Ovary (tissue), 9 donors: ENCODE data around the gene NEDD4L. TPM values are rescaled to one million over a fixed set of nuclear protein-coding genes. Genes with fewer than 3 reads are reported as not detected.
"Not testable (repeated sequence)": the region's sequence is repeated elsewhere in the genome, so short reads cannot be mapped to it uniquely, and the experiment has no call there.

Experiments
- DNase-seq, 5 donors: peaks; one replicate each; pipeline ENCODE4 v3.0.0-alpha.2; 2019 to 2020
- H3K27ac ChIP-seq, 2 donors: fragments of 200-600 bp; one replicate each; pipeline versions ENCODE4 v1.5.1 to v1.8.0; 2019 to 2022
- H3K27me3 ChIP-seq: fragments of 200-600 bp; one replicate; pipeline ENCODE4 v1.8.0; 2022
- H3K36me3 ChIP-seq: fragments of 200-600 bp; sonication (generic); one replicate; pipeline ENCODE4 v1.5.1; 2019
- H3K4me1 ChIP-seq: one replicate; pipeline ENCODE4 v1.8.1; 2013; ENCODE audit warnings: mild to moderate bottlenecking, moderate library complexity; ENCODE audit not compliant: insufficient read depth
- H3K4me3 ChIP-seq: fragments of 200-600 bp; sonication (generic); one replicate; pipeline ENCODE4 v1.5.1; 2017
- H3K9me3 ChIP-seq, 2 donors: fragments of 200-600 bp in 1 of 2; sonication (generic) in 1 of 2; one replicate each; pipeline versions ENCODE4 v1.5.1 to v1.8.1; 2013 to 2019; ENCODE audit warnings: mild to moderate bottlenecking in 1 of 2, moderate library complexity in 1 of 2
- EP300 ChIP-seq: sonication (generic); formaldehyde crosslinking; IDR thresholded peaks from one replicate; pipeline ENCODE4 v1.6.1; 2017; ENCODE audit warnings: antibody characterized with exemption
- POLR2A ChIP-seq: fragments of 450-650 bp; IDR thresholded peaks from one replicate; pipeline ENCODE4 v1.6.1; 2017; ENCODE audit warnings: antibody characterized with exemption, mild to moderate bottlenecking, moderate library complexity
- WGBS, 3 donors: extraction: QIAGEN DNeasy Blood & Tissue Kit in 1 of 3; methylation state at CpG; one replicate each; pipeline versions ENCODE4 v1.1.5 to v1.1.7; 2013 to 2017; 5-methylcytosine and 5-hydroxymethylcytosine counted together
- intact Hi-C, 4 donors: fragments of 100-400 bp; cut with DNase I; formaldehyde crosslinking; loops; one replicate each; pipeline versions ENCODE4 v1.11.0 to v1.15.1; 2022 to 2023
- polyA plus RNA-seq, 2 donors: library from polyadenylated mRNA; stranded (reverse); fragments of 200-250 nt in 1 of 2; fragments of 350-450 nt in 1 of 2; fragmentation: Illumina TruSeq in 1 of 2; extraction: RNeasy Lipid Tissue Mini Kit (QIAGEN cat#74804) in 1 of 2; gene quantifications; one replicate each; pipeline ENCODE4 v1.2.3, GENCODE V29; 2013 to 2014
- total RNA-seq, 7 donors: library from RNA; depleted of rRNA in 2 of 7; stranded (reverse); fragments of >200 nt in 2 of 7; fragmentation: NEBNext Ultra II Directional in 3 of 7; extraction: Animal tissue kit (Norgen Biotek cat#: 25700) in 3 of 7; gene quantifications; one replicate each; pipeline versions ENCODE4 v1.1.0 to v1.2.4, GENCODE V29; 2016 to 2023
- TF ChIP-seq, protein P1 (sequence below), 3 donors: fragments of 450-650 bp in 2 of 3; fragments of 200-600 bp in 1 of 3; IDR thresholded peaks; one replicate each; pipeline versions ENCODE4 v1.5.1 to v1.8.0; 2016 to 2022; ENCODE audit warnings: antibody characterized with exemption in 3 of 3, mild to moderate bottlenecking in 1 of 3
- donor health status: DM: no; HTN: no; CAD: no; lungs with moderate emphysema.
- donor health status: DM: no; HTN: no; CAD: no.
- donor health status: Bipolar disorder and iron deficiency.
- donor health status: DM: yes; HTN: yes; CAD: no.
- donor health status: DM: no; HTN: no; CAD: no.
- donor health status: DM: yes; HTN: yes; CAD: no.

Gene NEDD4L
- total and polyA plus RNA-seq, 9 donors: 11.0 to 75.2 (median 18.2) TPM

GRCh38 chr18:58169472-58169871 is 125.4 kb downstream of the NEDD4L start:
- TF ChIP-seq, protein P1, sequence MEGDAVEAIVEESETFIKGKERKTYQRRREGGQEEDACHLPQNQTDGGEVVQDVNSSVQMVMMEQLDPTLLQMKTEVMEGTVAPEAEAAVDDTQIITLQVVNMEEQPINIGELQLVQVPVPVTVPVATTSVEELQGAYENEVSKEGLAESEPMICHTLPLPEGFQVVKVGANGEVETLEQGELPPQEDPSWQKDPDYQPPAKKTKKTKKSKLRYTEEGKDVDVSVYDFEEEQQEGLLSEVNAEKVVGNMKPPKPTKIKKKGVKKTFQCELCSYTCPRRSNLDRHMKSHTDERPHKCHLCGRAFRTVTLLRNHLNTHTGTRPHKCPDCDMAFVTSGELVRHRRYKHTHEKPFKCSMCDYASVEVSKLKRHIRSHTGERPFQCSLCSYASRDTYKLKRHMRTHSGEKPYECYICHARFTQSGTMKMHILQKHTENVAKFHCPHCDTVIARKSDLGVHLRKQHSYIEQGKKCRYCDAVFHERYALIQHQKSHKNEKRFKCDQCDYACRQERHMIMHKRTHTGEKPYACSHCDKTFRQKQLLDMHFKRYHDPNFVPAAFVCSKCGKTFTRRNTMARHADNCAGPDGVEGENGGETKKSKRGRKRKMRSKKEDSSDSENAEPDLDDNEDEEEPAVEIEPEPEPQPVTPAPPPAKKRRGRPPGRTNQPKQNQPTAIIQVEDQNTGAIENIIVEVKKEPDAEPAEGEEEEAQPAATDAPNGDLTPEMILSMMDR (IDR thresholded peaks at IDR 0.05): no peak
- TF ChIP-seq EP300: no peak
- no peak for TF ChIP-seq POLR2A
- H3K27me3 ChIP-seq: no peaks in the 10 kb centered on the region
- no peak for DNase-seq
- H3K27ac ChIP-seq: no peak overlapping the region
- no peak overlapping the region for H3K4me3 ChIP-seq
- no peaks in the 10 kb centered on the region for H3K36me3 ChIP-seq
- no peaks in the 10 kb centered on the region for H3K4me1 ChIP-seq
- intact Hi-C loops: no loop called here
- WGBS, 3 donors: 90 to 94% (median 93%) methylated on average over 6 of the region's 6 CpGs
- no peaks in the 10 kb centered on the region for H3K9me3 ChIP-seq

- H3K27me3 ChIP-seq, H3K4me1 ChIP-seq, H3K36me3 ChIP-seq, intact Hi-C loops, H3K9me3 ChIP-seq, DNase-seq, H3K27ac ChIP-seq, H3K4me3 ChIP-seq: not testable (repeated sequence)
- 95 to 96% (median 96%) methylated on average over 3 to 5 of the region's 5 CpGs for WGBS, 3 donors
Measured at GRCh38 chr18:58170036-58170435, 126.0 kb downstream of the NEDD4L start.

GRCh38 chr18:58172031-58172430 is 128.0 kb downstream of the NEDD4L start:
- peaks cover 8% of the 10 kb centered on the region for H3K4me1 ChIP-seq
- H3K27ac ChIP-seq: no peak overlapping the region
- no peaks in the 10 kb centered on the region for H3K27me3 ChIP-seq
- WGBS, 3 donors: 93 to 94% (median 94%) methylated on average over 6 of the region's 6 CpGs
- H3K36me3 ChIP-seq: no peaks in the 10 kb centered on the region
- H3K9me3 ChIP-seq: no peaks in the 10 kb centered on the region
- TF ChIP-seq EP300 (no peak), POLR2A (no peak)
- TF ChIP-seq, protein P1 (IDR thresholded peaks at IDR 0.05): no peak
- H3K4me3 ChIP-seq: no peak overlapping the region
- DNase-seq: no peak
- intact Hi-C loops: no loop called here

DNA sequence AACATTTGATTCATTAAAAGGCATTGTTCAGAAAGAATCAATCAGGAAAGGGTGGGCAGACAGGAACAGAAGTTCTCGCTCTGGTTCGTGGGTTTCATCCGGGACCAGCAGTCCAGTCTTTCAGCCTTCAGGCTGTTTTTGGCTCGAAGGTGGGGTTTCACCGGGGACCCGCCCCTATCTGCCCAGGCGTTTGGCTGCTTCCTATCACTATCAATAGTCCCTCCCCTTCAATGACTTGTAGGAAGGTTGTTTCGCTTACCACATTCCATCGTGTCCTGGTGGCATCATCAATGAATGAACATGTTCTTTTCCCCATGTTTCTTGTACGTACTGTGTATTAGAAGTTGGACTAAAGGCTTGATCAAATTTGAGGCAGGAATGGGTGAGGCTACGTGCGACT is 130.3 kb downstream of the NEDD4L start:
- intact Hi-C loops: no loop called here
- no peaks in the 10 kb centered on the region for H3K9me3 ChIP-seq
- no peak overlapping the region for H3K27ac ChIP-seq
- H3K4me3 ChIP-seq: no peak overlapping the region
- WGBS, 3 donors: 91 to 95% (median 91%) methylated on average over 12 of the region's 12 CpGs
- H3K27me3 ChIP-seq: no peaks in the 10 kb centered on the region
- H3K4me1 ChIP-seq: peaks cover 11% of the 10 kb centered on the region
- TF ChIP-seq, protein P1 (IDR thresholded peaks at IDR 0.05): no peak
- TF ChIP-seq EP300 (no peak), POLR2A (no peak)
- no peaks in the 10 kb centered on the region for H3K36me3 ChIP-seq
- DNase-seq: no peak

DNA sequence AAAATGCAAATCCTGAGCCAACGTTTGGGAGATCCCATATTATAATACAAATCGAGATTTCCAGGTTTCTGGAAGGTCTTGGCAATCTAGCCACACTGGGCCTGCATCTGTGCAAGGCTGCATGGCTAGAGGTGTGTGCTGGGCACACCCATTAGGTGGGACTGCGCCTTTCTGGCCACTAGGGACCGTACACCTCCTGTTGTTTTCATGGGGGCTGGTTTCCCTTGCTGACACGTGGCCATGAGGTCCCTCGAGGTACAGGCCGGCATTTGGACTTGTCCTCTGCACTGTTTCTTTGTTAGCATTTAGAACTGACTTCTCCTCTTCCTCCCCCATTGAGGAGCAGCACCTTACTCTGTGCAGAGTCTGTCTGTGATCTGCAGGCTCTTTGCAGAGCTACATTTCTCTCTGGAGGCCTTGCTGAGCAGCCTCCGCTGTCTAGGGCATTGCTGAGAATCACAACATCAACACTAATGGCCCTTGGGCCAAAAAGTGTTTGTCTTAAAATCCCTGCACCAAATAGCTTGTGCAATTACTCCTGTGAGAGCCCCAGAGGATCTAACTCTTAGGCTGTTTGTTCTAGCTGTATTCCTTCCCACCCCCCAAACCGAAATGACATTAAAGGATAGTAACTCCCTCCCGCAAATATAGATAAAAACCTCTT is 131.2 kb downstream of the NEDD4L start:
- WGBS, 3 donors: 40 to 55% (median 53%) methylated on average over 10 of the region's 10 CpGs
- no peak overlapping the region for H3K27ac ChIP-seq

More for the DNA sequence above, 131.2 kb downstream of the NEDD4L start:
- no peaks in the 10 kb centered on the region for H3K9me3 ChIP-seq
- H3K27me3 ChIP-seq: no peaks in the 10 kb centered on the region
- intact Hi-C loops: no loop called here
- DNase-seq: no peak
- H3K4me1 ChIP-seq: peaks cover 13% of the 10 kb centered on the region
- no peaks in the 10 kb centered on the region for H3K36me3 ChIP-seq
- TF ChIP-seq, protein P1 (IDR thresholded peaks at IDR 0.05): no peak
- TF ChIP-seq EP300 (no peak), POLR2A (no peak)
- no peak overlapping the region for H3K4me3 ChIP-seq
